A549 (cell line): ENCODE measurements around the gene CACNA1D. TPM values are rescaled to one million over a fixed set of nuclear protein-coding genes. Genes with fewer than 3 reads are reported as not detected.

Experiments used
- ATAC-seq, 2 experiments: fragments of 200-7000 bp in 1 of 2; fragments of >200 bp in 1 of 2; cut with Nextera tagmentation in 1 of 2; cut with Tn5 transposase in 1 of 2; 3 replicates each; pipeline versions ENCODE4 v1.8.0 to v1.9.1; 2018 to 2020; ENCODE audit warnings: mild to moderate bottlenecking in 1 of 2, moderate library complexity in 1 of 2
- CTCF ChIA-PET: fragments of 300-600 bp; sonication (Branson Sonifier 250); formaldehyde crosslinking; extraction: SDS; loops from one replicate; lab custom pipeline; 2021; ENCODE audit warnings: antibody characterized with exemption, inconsistent platforms; lab: Yijun Ruan, JAX
- POLR2A ChIA-PET: fragments of 350-600 bp; formaldehyde crosslinking; extraction: SDS; loops from one replicate; lab custom pipeline; 2021; ENCODE audit warnings: antibody characterized with exemption, inconsistent platforms; lab: Yijun Ruan, JAX
- DNase-seq, 2 experiments: peaks; one replicate each; pipeline versions ENCODE4 v3.0.0 to v3.0.0-alpha.2; 2011 to 2016; ENCODE audit warnings: low read depth in 1 of 2, low spot score in 1 of 2
- FAIRE-seq: peaks from 2 replicates; lab custom pipeline; 2011; peaks lifted over from hg19 to GRCh38; lab: Jason Lieb, UNC
- H3K27ac ChIP-seq, 2 experiments: fragments of >200 bp; sonication (Bioruptor Twin); formaldehyde crosslinking; 3 replicates each; pipeline ENCODE4 v1.5.1; 2016 to 2017
- H3K4me1 ChIP-seq: fragments of >200 bp; sonication (Bioruptor Twin); formaldehyde crosslinking; 3 replicates; pipeline ENCODE4 v1.6.1; 2016
- H3K4me2 ChIP-seq: fragments of >200 bp; sonication (Bioruptor Twin); formaldehyde crosslinking; 3 replicates; pipeline ENCODE4 v1.6.1; 2016
- H3K4me3 ChIP-seq: fragments of >200 bp; sonication (Bioruptor Twin); formaldehyde crosslinking; 3 replicates; pipeline ENCODE4 v1.5.1; 2016
- H3K9me3 ChIP-seq: fragments of >200 bp; sonication (Bioruptor Twin); formaldehyde crosslinking; 3 replicates; pipeline ENCODE4 v1.6.1; 2016
- BCL3 ChIP-seq: fragments of >200 bp; sonication (Bioruptor Twin); formaldehyde crosslinking; IDR thresholded peaks from 3 replicates; pipeline ENCODE4 v1.6.1; 2016
- BHLHE40 ChIP-seq: IDR thresholded peaks from 2 replicates; pipeline ENCODE4 v1.6.1; 2012; ENCODE audit warnings: low read depth, low read length, inconsistent platforms
- CBX2 ChIP-seq: fragments of 200-600 bp; sonication (generic); IDR thresholded peaks from 2 replicates; pipeline ENCODE4 v1.6.1; 2016; ENCODE audit warnings: low read depth, mild to moderate bottlenecking, borderline replicate concordance
- CHD2 ChIP-seq: fragments of 150-350 bp; IDR thresholded peaks from 2 replicates; pipeline ENCODE4 v1.6.1; 2014; ENCODE audit warnings: low read length; ENCODE audit not compliant: partially characterized antibody
- EHF ChIP-seq: fragments of 250-450 bp; sonication (Bioruptor Pico); IDR thresholded peaks from 2 replicates; pipeline ENCODE4 v1.5.0; 2020; ENCODE audit warnings: mild to moderate bottlenecking
- FOSB ChIP-seq: fragments of 250-450 bp; sonication (Bioruptor Pico); IDR thresholded peaks from 2 replicates; pipeline ENCODE4 v1.5.0; 2020; ENCODE audit warnings: mild to moderate bottlenecking, moderate library complexity
- FOXS1 ChIP-seq: fragments of 250-450 bp; sonication (Bioruptor Pico); IDR thresholded peaks from 2 replicates; pipeline ENCODE4 v1.5.0; 2020; ENCODE audit warnings: mild to moderate bottlenecking, moderate library complexity
- HOXA7 ChIP-seq: fragments of 250-450 bp; sonication (Bioruptor Pico); IDR thresholded peaks from 2 replicates; pipeline ENCODE4 v1.5.0; 2020; ENCODE audit warnings: mild to moderate bottlenecking, moderate library complexity
- HOXB13 ChIP-seq: fragments of 250-450 bp; sonication (Bioruptor Pico); IDR thresholded peaks from 2 replicates; pipeline ENCODE4 v1.5.0; 2020; ENCODE audit warnings: low read depth, mild to moderate bottlenecking, moderate library complexity
- JUN ChIP-seq, 2 experiments: fragments of >200 bp; sonication (Bioruptor Twin); formaldehyde crosslinking; IDR thresholded peaks; 2 replicates in 1 of 2; 3 replicates in 1 of 2; pipeline ENCODE4 v1.6.1; 2016 to 2017
- JUNB ChIP-seq: fragments of >200 bp; sonication (Bioruptor Twin); formaldehyde crosslinking; IDR thresholded peaks from 2 replicates; pipeline ENCODE4 v1.6.1; 2016
- KDM1A ChIP-seq: fragments of 200-600 bp; sonication (generic); IDR thresholded peaks from 2 replicates; pipeline ENCODE4 v1.6.1; 2016; ENCODE audit warnings: low read depth, mild to moderate bottlenecking
- KDM5A ChIP-seq: fragments of 200-600 bp; sonication (generic); IDR thresholded peaks from 2 replicates; pipeline ENCODE4 v1.6.1; 2016; ENCODE audit warnings: antibody characterized with exemption, mild to moderate bottlenecking
- MAZ ChIP-seq: fragments of 150-350 bp; IDR thresholded peaks from 2 replicates; pipeline ENCODE4 v1.6.1; 2014; ENCODE audit warnings: antibody characterized with exemption, low read depth, low read length, borderline replicate concordance
- NPAS2 ChIP-seq: fragments of 250-450 bp; sonication (Bioruptor Pico); IDR thresholded peaks from 2 replicates; pipeline ENCODE4 v1.8.0; 2022; ENCODE audit warnings: mild to moderate bottlenecking, moderate library complexity, borderline replicate concordance
- NR3C1 ChIP-seq: fragments of >200 bp; sonication (Bioruptor Twin); formaldehyde crosslinking; IDR thresholded peaks from 3 replicates; pipeline ENCODE4 v1.6.1; 2017
- POLR2A ChIP-seq: IDR thresholded peaks from 2 replicates; pipeline ENCODE4 v1.6.1; 2012; ENCODE audit warnings: mild to moderate bottlenecking, low read length
- RCOR1 ChIP-seq: fragments of 150-350 bp; IDR thresholded peaks from 2 replicates; pipeline ENCODE4 v1.6.1; 2014; ENCODE audit warnings: antibody characterized with exemption, low read length, low read depth
- RNF2 ChIP-seq: fragments of 200-600 bp; sonication (generic); IDR thresholded peaks from 2 replicates; pipeline ENCODE4 v1.6.1; 2016; ENCODE audit warnings: low read depth, mild to moderate bottlenecking, antibody characterized with exemption, moderate library complexity, borderline replicate concordance
- SREBF2 ChIP-seq: fragments of 450-650 bp; IDR thresholded peaks from 2 replicates; pipeline ENCODE4 v1.6.1; 2014; ENCODE audit warnings: mild to moderate bottlenecking, moderate library complexity
- TFCP2L1 ChIP-seq: fragments of 250-450 bp; sonication (Bioruptor Pico); IDR thresholded peaks from 2 replicates; pipeline ENCODE4 v1.5.0; 2021; ENCODE audit warnings: mild to moderate bottlenecking
- ZC3H11A ChIP-seq: fragments of 450-650 bp; IDR thresholded peaks from 2 replicates; pipeline ENCODE4 v1.6.1; 2014; ENCODE audit warnings: antibody characterized with exemption, mild to moderate bottlenecking
- ZFP36 ChIP-seq: fragments of 450-650 bp; IDR thresholded peaks from 2 replicates; pipeline ENCODE4 v1.6.1; 2014; ENCODE audit warnings: borderline replicate concordance; ENCODE audit not compliant: partially characterized antibody
- ZNF302 ChIP-seq: fragments of 250-450 bp; sonication (Bioruptor Pico); IDR thresholded peaks from 2 replicates; pipeline ENCODE4 v1.9.0; 2021; ENCODE audit warnings: inconsistent platforms, mild to moderate bottlenecking, moderate library complexity
- WGBS: methylation state at CpG from one replicate; pipeline ENCODE4 v1.1.6; 2017; ENCODE audit errors: missing lambda C conversion rate; 5-methylcytosine and 5-hydroxymethylcytosine counted together
- polyA plus RNA-seq, 4 experiments: library from polyadenylated mRNA; depleted of rRNA in 3 of 4; stranded (reverse); fragments of >200 nt; fragmentation: RNase III in 1 of 4; extraction: RNeasy Plus Mini Kit Qiagen cat#74134 plus additional on column Dnase treatment in 1 of 4; gene quantifications; 2 replicates in 3 of 4; 3 replicates in 1 of 4; pipeline ENCODE4 v1.2.3, GENCODE V29; 2011 to 2017
- TF ChIP-seq, protein P1 (sequence below): fragments of 450-650 bp; IDR thresholded peaks from 2 replicates; pipeline ENCODE4 v1.6.1; 2014; ENCODE audit warnings: antibody characterized with exemption
- TF ChIP-seq, protein P2 (sequence below): fragments of >200 bp; sonication (Bioruptor Twin); formaldehyde crosslinking; IDR thresholded peaks from 2 replicates; pipeline ENCODE4 v1.6.1; 2016
- TF ChIP-seq, protein P3 (sequence below): fragments of >200 bp; sonication (Bioruptor Twin); formaldehyde crosslinking; IDR thresholded peaks from 3 replicates; pipeline ENCODE4 v1.5.1; 2016
- TF ChIP-seq, protein P4 (sequence below): fragments of 250-450 bp; sonication (Bioruptor Pico); IDR thresholded peaks from 2 replicates; pipeline ENCODE4 v1.5.0; 2020; ENCODE audit warnings: low read depth, mild to moderate bottlenecking, moderate library complexity

CACNA1D gene
- polyA plus RNA-seq, 2 of the 4 experiments (the other 2 are of a cell fraction) = 1.1 to 10.7 TPM

- ATAC-seq (no peak), FAIRE-seq (no peak), DNase-seq (no peak)
- POLR2A ChIA-PET = no interaction called here
- Histone ChIP-seq H3K27ac (peak overlapping the region in 1 of 2 experiments; percentile 52; a peak in 3 of 6 replicates), H3K9me3 (no peaks in the 10 kb centered on the region), H3K4me3 (no peak overlapping the region), H3K4me2 (no peak overlapping the region), H3K4me1 (peaks cover 30% of the 10 kb centered on the region)
- CTCF ChIA-PET = interaction anchor here (0.6 to 1.7 kb wide), 2 partner anchors 186 to 324 kb away, joined by 3 to 6 read pairs; no protein-coding TSS in a partner anchor
- WGBS = 86% methylated on average over 1 of the region's 1 CpG
- TF ChIP-seq EHF (CRISPR knock-in tag) = no peak
- no peak for TF ChIP-seq FOXS1 (CRISPR knock-in tag)
- no peak for TF ChIP-seq NPAS2 (CRISPR knock-in tag)
- no peak for TF ChIP-seq KDM1A
- TF ChIP-seq ZFP36 = no peak
- no peak for TF ChIP-seq NR3C1
- no peak for TF ChIP-seq ZNF302 (CRISPR knock-in tag)
- TF ChIP-seq, protein P1, sequence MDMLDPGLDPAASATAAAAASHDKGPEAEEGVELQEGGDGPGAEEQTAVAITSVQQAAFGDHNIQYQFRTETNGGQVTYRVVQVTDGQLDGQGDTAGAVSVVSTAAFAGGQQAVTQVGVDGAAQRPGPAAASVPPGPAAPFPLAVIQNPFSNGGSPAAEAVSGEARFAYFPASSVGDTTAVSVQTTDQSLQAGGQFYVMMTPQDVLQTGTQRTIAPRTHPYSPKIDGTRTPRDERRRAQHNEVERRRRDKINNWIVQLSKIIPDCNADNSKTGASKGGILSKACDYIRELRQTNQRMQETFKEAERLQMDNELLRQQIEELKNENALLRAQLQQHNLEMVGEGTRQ = no peak
These were observed 30.2 kb downstream of the CACNA1D start for GRCh38 chr3:53524566-53524965.

- Histone ChIP-seq H3K4me3 (no peak overlapping the region), H3K27ac (0 out of 6 replicates have a peak overlapping the region, but pooled peaks of 1 of the 2 experiments have one; percentile 3), H3K9me3 (no peaks in the 10 kb centered on the region), H3K4me2 (no peak overlapping the region), H3K4me1 (peaks cover 18% of the 10 kb centered on the region)
- ChIA-PET POLR2A (no interaction called here), CTCF (interaction anchor here (1.7 kb wide), 1 partner anchor 184 kb away, joined by 6 read pairs; no protein-coding TSS in a partner anchor)
- WGBS = 81% methylated on average over 14 of the region's 14 CpGs
- FAIRE-seq = no peak
- no peak for TF ChIP-seq JUNB
- no peak for TF ChIP-seq KDM1A
- no peak for TF ChIP-seq JUN (IDR thresholded peaks at IDR 0.05)
- TF ChIP-seq, protein P2, sequence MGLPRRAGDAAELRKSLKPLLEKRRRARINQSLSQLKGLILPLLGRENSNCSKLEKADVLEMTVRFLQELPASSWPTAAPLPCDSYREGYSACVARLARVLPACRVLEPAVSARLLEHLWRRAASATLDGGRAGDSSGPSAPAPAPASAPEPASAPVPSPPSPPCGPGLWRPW = no peak
- no peak for TF ChIP-seq HOXB13
- TF ChIP-seq KDM5A = no peak
- TF ChIP-seq BCL3 = no peak
- TF ChIP-seq SREBF2 = no peak
- no peak for TF ChIP-seq FOSB (CRISPR knock-in tag)
- no peak for TF ChIP-seq HOXA7 (CRISPR knock-in tag)
- TF ChIP-seq, protein P3, sequence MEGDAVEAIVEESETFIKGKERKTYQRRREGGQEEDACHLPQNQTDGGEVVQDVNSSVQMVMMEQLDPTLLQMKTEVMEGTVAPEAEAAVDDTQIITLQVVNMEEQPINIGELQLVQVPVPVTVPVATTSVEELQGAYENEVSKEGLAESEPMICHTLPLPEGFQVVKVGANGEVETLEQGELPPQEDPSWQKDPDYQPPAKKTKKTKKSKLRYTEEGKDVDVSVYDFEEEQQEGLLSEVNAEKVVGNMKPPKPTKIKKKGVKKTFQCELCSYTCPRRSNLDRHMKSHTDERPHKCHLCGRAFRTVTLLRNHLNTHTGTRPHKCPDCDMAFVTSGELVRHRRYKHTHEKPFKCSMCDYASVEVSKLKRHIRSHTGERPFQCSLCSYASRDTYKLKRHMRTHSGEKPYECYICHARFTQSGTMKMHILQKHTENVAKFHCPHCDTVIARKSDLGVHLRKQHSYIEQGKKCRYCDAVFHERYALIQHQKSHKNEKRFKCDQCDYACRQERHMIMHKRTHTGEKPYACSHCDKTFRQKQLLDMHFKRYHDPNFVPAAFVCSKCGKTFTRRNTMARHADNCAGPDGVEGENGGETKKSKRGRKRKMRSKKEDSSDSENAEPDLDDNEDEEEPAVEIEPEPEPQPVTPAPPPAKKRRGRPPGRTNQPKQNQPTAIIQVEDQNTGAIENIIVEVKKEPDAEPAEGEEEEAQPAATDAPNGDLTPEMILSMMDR = no peak
- DNase-seq = no peak
- ATAC-seq = no peak
These were observed 31.6 kb downstream of the CACNA1D start for GRCh38 chr3:53525765-53526703.

GRCh38 chr3:53526704-53527055, 32.3 kb downstream of the CACNA1D start:
- FAIRE-seq (no peak), ATAC-seq (no peak), DNase-seq (no peak)
- Histone ChIP-seq H3K27ac (no peak overlapping the region), H3K4me3 (no peak overlapping the region), H3K9me3 (no peaks in the 10 kb centered on the region), H3K4me1 (peaks cover 18% of the 10 kb centered on the region), H3K4me2 (no peak overlapping the region)
- WGBS = 72% methylated on average over 4 of the region's 4 CpGs
- POLR2A ChIA-PET = no interaction called here
- CTCF ChIA-PET = no interaction called here
- TF ChIP-seq EHF (CRISPR knock-in tag) = no peak
- no peak for TF ChIP-seq CBX2
- no peak for TF ChIP-seq NR3C1
- no peak for TF ChIP-seq TFCP2L1 (CRISPR knock-in tag)
- TF ChIP-seq JUN (IDR thresholded peaks at IDR 0.05) = no peak
- no peak for TF ChIP-seq CHD2
- TF ChIP-seq POLR2A = no peak
- TF ChIP-seq, protein P1 = no peak
- TF ChIP-seq BHLHE40 = no peak
- TF ChIP-seq, protein P4, sequence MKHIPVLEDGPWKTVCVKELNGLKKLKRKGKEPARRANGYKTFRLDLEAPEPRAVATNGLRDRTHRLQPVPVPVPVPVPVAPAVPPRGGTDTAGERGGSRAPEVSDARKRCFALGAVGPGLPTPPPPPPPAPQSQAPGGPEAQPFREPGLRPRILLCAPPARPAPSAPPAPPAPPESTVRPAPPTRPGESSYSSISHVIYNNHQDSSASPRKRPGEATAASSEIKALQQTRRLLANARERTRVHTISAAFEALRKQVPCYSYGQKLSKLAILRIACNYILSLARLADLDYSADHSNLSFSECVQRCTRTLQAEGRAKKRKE = no peak
- TF ChIP-seq RNF2 = no peak
- TF ChIP-seq ZC3H11A = no peak
- no peak for TF ChIP-seq RCOR1
- no peak for TF ChIP-seq MAZ
